HG03025 (cell line): Measurements from ENCODE around the gene TMC4.
"Not testable (repeated sequence)": the region's sequence is repeated elsewhere in the genome, so short reads cannot be mapped to it uniquely, and the experiment has no call there.

Experiments used
- ATAC-seq: cut with Tn5 transposase; IDR thresholded peaks from one replicate; pipeline ENCODE4 v1.9.1; 2021; ENCODE audit warnings: mild to moderate bottlenecking, moderate library complexity; ENCODE audit not compliant: unreplicated experiment, low FRiP score

TMC4 gene

DNA sequence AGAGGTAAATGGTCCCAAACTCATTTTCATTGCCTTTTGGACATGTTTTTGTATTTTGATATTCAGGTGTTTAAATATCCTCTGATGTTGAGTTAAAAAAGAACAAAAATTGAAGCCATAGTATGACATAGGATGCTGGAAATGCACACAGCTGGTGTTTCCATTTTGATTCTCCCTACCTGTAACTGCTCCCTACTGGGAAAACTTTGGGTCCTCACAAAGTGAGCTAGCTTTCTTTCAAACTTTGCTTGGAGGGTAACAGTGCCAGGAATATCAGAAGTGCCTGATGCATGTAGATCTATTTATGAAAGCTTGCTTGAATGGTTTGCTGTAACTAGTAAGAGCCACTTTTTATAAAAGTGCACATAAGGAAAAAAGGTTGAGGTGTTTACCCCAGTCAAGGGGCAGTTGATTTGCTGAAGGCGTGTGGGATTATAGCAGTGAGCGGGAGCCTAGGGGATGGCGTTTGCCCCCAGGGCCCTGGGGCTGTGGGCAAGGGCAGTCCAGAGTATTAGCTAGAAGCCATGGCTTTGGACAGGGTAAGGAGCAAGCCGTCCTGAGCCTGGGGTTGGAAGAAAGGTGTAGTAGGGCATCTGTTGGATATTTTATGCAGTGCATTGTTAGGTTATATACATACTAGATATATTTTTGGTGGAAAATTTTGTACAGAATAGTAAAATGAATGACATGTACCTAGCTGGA is 32.0 kb upstream of the TMC4 start:
- no peak for ATAC-seq

DNA sequence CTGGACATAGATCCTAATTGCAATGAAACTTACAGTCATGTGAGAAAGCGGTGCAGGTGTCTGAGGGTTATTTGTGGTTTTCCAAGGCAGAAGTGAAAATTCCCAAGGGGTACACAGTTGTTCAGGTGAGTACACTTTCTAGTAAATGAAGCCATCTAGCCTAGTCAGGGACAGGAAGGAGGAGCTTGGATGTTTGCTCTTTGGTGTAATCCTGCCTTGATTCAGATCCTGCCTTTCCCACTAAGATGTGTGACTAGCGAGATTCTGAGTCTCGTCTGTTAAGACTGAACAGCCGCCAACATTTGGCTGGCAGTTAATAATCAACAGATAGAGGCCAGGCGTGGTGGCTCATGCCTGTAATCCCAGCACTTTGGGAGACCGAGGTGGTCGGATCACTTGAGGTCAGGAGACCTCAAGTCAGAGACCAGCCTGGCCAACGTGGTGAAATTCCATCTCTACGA is 30.2 kb upstream of the TMC4 start:
- ATAC-seq, result no peak

DNA sequence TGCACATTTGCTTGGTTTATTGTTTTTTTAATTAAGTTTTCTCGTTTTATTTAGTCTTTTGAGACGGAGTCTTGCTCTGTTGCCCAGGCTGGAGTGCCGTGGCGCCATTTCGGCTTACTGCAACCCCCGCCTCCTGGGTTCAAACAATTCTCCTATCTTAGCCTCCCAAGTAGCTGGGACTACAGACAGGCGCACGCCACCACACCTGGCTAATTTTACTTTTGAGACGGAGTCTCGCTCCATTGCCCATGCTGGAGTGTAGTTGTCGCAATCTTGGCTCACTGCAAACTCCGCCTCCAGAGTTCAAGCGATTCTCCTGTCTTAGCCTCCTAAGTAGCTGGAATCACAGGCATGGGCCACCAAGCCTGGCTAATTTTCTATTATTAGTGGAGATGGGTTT is 29.0 kb upstream of the TMC4 start:
- no peak for ATAC-seq

DNA sequence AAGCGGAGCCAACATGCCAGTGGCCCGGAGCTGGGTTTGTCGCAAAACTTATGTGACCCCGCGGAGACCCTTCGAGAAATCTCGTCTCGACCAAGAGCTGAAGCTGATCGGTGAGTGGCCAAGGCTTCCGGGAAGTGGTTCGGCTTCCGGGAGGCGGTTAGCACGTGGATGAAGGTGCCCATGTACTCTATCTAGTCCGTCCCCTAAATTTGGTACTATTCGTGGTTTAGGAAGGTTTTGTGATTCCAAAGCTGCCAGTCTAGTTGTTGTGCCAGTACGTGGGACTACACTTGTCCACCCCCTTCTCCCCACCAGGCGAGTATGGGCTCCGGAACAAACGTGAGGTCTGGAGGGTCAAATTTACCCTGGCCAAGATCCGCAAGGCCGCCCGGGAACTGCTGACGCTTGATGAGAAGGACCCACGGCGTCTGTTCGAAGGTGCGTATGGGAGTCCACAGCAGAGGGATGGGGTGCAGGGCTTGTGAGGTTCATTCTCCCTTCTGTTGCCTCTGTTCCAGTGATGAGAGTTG is 28.3 kb upstream of the TMC4 start:
- ATAC-seq, result no peak

DNA sequence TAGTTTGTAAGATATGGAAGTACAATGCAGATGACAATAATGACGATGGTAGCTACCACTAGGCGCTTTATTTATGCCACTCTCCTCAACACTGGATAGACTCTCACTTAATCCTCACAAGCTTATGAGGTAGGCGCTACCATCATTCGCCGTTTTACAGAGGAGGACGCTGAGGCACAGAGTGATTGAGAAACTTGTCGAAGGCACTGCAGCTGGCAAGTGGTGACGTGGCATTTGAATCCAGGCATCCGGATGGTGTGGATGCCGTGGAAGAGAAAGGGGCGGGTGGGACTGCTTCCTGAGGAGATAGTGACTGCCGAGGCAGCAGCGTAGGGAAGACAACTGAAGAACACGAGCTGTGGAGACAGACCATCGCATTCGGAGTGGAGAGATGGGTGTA is 26.4 kb upstream of the TMC4 start:
- no peak for ATAC-seq

DNA sequence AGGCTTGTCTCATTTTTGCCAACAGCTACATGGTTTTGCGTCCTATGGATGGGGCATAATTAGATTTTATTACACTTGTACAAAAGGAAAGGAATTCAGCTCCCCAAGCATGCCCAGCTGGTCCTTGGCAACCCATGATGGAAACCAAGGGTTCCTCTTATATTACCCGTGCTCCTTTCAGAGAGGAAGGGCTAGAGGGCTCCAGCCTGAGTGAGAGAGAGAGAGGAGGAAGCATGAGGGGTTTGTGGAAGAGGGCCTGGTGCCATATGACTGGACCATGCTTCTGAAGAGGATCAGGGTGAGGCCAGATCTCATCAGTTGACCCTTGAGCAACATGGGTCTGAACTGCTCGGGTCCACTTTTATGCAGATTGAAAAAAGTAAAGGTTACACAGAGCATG is 24.2 kb upstream of the TMC4 start:
- no peak for ATAC-seq

DNA sequence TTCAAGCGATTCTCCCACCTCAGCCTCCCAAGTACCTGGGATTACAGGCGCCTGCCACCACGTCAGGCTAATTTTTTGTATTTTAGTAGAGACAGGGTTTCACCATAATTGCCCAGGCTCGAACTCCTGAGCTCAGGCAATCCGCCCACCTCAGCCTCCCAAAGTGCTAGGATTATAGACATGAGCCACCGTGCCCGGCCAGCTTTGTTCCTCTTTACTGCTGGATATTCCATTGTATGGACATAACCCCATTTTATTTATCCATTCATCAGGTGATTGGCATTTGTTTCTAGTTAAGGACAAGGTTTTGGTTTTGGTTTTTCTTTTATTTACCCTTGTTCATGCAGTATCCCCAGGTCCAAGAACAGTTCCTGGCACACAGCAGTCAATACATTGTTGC is 23.6 kb upstream of the TMC4 start:
- ATAC-seq, result no peak

DNA sequence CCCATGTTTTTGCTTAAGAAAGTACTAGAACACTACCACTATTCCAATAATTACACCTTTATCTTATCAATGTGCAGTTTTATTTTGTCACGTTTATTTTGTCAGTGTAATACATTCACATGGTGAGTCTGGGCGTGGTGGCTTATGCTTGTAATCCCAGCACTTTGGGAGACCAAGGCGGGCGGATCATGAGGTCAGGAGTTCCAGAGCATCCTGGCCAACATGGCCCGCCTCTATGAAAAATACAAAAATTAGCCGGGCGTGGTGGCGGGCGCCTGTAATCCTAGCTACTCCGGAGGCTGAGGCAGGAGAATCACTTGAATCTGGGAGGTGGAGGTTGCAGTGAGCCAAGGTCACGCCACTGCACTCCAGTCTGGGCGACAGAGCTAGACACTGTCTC is 21.5 kb upstream of the TMC4 start:
- not testable (repeated sequence) for ATAC-seq

DNA sequence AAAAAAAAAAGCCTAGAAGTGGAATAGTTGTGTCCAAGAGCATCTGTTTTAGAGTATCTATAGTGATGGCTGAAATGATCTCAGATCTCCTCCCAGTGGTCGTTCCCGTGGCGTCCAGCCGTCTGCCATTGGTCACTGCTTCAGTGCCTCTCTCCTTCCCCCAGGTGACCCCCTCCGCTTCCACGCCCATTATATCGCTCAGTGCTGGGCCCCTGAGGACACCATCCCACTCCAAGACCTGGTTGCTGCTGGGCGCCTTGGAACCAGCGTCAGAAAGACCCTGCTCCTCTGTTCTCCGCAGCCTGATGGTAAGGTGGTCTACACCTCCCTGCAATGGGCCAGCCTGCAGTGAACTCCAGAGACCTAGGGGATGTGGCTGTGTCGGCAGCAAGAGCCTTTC is 20.1 kb upstream of the TMC4 start:
- no peak for ATAC-seq

DNA sequence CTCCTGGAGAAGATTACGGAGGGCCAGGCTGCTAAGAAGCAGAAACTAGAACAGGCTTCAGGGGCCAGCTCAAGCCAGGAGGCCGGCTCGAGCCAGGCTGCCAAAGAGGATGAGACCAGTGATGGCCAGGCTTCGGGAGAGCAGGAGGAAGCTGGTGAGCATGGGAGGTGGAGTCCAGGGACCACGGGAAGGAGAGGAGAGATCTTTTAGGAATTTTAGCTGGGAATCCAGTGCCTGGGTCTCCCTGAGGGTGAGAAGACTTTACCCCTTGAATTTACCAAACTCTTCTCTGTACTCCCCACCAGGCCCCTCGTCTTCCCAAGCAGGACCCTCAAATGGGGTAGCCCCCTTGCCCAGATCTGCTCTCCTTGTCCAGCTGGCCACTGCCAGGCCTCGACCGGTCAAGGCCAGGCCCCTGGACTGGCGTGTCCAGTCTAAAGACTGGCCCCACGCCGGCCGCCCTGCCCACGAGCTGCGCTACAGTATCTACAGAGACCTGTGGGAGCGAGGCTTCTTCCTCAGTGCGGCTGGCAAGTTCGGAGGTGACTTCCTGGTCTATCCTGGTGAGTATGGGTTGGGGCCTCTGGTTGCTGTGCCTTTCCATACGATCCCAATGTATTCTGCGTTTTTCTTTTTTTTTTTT is 19.0 kb upstream of the TMC4 start:
- no peak for ATAC-seq

DNA sequence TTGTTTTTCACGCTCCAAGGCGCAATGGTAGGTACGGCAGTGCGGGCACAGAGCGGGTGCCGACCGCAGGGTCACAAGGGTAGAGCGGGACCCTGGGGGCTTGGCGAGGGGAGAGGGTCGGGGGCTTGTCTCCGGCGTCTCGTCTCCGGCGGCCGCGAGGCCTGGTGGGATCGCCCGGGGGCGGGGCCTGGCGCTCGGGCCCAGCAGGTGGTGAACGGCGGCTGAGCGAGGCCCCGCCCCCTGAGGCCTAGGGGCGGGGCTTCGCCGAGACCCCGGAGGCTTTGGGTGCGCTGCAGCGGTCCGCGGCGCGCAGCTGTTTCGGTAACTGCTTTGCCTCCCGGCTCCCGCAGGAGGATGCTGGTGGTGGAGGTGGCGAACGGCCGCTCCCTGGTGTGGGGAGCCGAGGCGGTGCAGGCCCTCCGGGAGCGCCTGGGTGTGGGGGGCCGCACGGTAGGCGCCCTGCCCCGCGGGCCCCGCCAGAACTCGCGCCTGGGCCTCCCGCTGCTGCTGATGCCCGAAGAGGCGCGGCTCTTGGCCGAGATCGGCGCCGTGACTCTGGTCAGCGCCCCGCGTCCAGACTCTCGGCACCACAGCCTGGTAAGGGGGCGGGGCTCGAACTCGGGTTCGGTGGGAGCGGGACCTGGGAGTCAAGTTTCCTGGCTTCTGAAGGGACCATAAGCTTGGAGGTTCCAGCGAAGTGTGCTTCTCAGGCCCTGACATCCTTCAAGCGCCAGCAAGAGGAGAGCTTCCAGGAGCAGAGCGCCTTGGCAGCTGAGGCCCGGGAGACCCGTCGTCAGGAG is 18.3 kb upstream of the TMC4 start, which contains the start of gene TSEN34:
Gene TSEN34, plus strand, starts transcription at position 298 of the 800 bp plus-strand sequence. Its CDS starts 57 bp downstream, at position 355.
- ATAC-seq, result peak; percentile 19

DNA sequence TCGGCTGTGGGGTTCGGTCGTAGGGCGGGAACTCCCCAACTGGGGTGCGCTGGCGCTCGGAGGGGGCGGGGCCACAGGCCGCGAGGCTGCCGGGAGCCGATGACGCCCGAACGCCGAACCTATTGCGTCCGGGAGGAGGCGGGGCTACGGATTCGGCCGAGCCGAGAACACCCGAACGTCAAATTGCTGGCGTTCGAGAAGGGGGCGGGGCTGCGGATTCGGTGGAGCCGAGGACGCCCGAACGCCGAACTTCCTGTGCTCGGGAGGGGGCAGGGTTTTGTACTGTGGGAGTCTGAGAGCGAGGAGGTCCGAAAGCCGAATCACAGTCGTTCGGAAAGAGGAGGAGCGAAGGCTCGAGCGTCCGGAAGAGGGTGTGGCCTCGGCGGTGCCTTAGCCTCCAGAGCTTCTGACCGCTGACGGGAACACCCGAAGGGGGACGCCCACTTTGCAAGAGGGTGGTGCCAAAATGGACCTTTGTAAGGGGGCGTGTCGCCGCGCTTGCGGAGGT is 17.6 kb upstream of the TMC4 start:
- ATAC-seq, result peak; percentile 44

DNA sequence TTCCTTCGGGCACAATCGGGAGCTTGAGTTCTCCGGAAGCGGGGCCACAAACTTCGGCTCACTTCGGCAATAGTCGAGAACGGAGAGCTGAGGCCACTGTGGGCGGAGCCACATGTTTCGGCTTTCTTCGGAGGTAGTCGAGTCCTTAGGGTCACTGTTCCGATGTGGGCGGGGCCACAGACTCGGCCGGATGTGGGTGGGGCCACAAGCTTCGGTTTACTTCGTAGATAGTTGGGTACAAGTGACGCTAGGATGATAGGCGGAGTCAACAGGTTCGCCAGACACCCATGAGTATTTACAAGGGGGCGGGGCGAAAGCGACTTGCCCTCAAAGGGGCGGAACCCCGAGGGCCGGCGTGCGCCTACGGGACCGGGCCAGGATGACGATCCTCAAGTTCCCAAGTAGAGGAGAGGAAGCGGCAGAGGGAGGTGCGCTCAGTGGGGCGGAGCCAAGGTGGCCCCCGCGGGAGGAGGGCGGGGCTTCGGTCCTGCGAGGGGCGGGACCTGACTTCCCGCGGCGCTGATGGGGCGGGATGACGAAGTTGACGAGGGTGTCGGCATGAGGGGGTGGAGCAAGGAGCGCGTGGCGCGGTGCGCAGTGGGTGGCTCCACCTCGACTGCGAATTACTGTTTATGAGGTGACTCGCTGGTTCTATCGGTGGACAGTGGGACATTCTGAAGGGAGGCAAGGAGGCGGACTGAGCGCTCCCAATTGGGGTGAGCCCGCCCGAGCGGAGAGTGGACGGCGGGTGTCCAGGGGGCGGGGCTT is 17.0 kb upstream of the TMC4 start:
- peak; percentile 40 for ATAC-seq

DNA sequence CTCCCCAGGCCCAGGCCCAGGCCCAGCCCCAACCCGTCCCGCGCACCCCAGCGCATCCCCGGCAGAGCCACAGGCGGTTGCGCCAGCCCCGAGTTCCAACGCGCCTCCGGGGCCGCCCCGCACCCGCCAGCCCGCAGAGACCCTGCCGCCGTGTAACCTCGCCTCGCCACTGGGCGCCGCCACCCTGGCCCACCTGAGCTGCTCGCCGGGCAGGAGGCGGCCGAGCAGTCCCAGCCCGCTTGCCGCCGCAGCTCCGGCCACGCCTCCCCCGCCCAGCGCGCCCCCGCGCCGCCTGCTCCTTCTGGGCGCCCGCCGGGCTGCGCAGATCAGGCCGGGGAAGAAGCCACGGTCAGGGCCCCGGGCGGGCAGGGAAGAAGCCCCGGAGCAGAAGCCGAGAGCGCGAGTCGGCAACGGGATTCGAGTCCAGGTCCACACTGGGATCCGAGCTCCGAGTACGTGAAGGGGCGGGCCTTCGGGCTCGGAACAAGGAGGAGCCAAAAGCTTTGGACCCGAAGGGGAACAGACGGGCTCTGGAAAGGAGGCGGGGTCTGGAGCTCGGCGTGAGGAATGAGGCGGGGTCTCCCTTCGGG is 16.3 kb upstream of the TMC4 start, which contains the start of gene MBOAT7:
Gene MBOAT7, minus strand, starts transcription at position 436 of the 590 bp plus-strand sequence. CDS start 1,072 bp downstream, outside the sequence.
- ATAC-seq, result peak; percentile 19

DNA sequence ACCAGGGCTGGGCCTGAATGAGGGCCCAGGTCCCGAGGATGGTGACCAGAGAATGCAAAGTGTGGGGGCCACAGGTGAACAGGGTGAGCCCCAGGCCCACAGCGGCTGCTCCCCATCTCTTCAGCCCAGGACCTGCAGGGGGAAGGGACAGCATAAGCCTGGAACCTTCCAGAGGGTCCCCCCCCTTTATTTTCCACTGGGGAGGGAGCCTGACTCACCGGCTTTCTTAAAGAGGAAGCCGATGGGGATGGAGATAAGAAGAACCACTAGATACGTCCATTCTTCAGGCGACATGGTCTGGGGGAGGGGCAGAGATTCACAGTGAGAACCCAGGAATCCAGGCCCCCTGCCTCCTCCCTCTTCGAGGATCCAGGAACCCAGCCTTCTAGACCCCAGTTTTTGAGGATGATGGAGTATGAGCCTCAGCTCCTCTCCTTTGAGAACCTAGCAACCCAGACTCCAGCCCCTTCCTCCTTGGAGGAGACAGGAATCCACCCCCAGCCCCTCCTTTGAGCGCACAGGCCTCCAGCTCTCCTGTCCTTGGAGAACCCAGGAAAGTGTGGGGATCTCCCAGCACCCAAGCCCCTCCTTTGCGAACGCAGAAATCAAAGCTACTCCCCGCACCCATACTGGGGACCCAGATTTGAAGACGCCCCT is 15.4 kb upstream of the TMC4 start:
- no peak for ATAC-seq

DNA sequence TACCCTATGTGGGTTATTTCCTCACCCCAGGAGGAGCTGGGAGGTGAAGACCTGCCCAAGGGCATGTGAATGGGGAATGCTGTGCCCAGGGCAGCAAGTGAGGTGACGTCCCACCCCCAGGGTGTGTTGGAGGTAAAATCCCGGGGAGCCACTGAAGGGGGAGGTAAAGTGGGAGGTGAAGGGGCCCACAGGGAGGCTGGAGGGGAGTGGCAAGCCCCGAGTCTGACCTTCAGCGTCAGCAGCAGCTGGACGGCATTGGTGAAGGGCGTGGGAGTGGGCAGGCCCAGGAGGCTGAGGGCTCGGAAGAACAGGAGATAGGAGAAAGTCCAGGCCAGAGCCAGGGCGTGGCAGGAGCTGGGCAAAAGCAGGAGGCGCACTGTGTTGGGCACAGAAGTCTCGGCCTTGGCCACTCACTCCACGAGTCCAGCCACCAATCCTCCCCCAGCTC is 14.0 kb upstream of the TMC4 start:
- ATAC-seq, result no peak

DNA sequence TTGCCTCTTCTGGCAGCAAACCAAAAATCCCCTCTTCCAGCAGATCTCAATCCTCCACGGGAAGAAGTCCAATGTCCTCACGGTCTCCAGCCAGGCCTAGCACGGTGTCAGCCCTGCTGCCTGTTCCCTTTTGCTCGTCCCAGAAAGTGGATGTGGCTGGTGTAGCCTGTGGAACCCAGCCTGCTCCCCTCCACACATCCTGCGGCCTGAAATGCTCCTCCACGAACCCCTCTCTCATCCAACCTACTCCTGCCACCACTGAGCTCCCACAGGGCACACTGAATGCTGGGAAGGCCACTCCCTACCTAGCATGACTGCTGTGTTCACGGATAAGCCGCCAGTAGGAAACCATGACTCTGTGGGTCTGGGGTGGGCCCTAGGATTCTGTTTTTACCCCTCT is 13.4 kb upstream of the TMC4 start:
- no peak for ATAC-seq

DNA sequence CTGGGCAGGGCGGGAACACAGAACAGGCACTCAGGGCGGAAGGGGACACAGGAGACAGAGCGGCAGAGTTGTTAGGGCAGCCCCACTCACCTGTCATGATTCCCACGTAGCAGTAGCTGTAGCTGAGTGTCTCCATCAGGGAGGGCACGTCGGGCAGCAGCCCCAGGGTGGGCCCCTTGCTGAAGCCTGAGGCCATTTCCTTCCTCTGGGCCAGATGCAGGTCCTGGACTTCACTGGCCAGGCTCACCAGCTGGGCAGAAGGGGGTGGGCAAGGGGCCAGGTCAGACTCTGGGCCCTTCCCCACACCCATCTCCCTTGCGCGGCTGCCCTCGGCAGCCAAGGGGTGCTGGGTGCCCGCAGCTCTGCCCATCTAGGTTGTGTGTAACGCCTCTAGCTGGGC is 10.5 kb upstream of the TMC4 start:
- no peak for ATAC-seq

DNA sequence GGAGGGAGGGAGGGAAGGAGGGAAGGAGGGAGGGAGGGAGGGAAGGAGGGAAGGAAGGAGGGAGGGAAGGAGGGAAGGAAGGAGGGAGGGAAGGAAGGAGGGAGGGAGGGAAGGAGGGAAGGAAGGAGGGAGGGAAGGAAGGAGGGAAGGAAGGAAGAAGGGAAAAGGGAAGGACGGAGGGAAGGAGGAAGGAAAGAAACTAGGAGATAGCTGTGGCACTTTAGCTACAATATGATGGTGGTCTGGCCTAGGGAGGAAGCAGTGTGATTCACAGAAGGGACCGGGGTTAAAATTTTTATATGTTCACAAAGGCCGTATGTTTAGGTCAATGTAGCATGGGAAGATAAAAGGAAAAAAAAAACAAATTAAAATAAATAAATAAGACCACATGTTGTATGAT is 8.9 kb upstream of the TMC4 start:
- ATAC-seq, result not testable (repeated sequence)
